Activated T-cell treated with anti-CD3 and anti-CD28 coated beads, Interleukin-2, amount 50 U/mL, for 24 hours (primary cell): ENCODE data around the gene GRM3.

ENCODE experiments used
- DNase-seq: peaks from one replicate; pipeline ENCODE4 v3.0.0-alpha.2; 2020
- H3K27ac Mint-ChIP-seq: 2 replicates; pipeline ENCODE4 v1.8.0; 2020; ENCODE audit warnings: mild to moderate bottlenecking, mixed read lengths
- H3K27me3 Mint-ChIP-seq: 2 replicates; pipeline ENCODE4 v1.8.0; 2020; ENCODE audit warnings: mixed read lengths
- H3K36me3 Mint-ChIP-seq: 2 replicates; pipeline ENCODE4 v1.8.0; 2020; ENCODE audit warnings: low read depth, mixed read lengths
- H3K4me1 Mint-ChIP-seq: 2 replicates; pipeline ENCODE4 v1.8.0; 2020; ENCODE audit warnings: low read depth, mixed read lengths
- H3K4me3 Mint-ChIP-seq: 2 replicates; pipeline ENCODE4 v1.8.0; 2020; ENCODE audit warnings: mild to moderate bottlenecking, moderate library complexity, mixed read lengths
- H3K9me3 Mint-ChIP-seq: 2 replicates; pipeline ENCODE4 v1.8.0; 2020; ENCODE audit warnings: mixed read lengths

GRM3 gene

GRCh38 chr7:86788948-86789347 lies 145.2 kb downstream of the GRM3 start:
- no peaks in the 10 kb centered on the region for H3K4me1 Mint-ChIP-seq
- H3K36me3 Mint-ChIP-seq = no peaks in the 10 kb centered on the region
- H3K27me3 Mint-ChIP-seq = no peaks in the 10 kb centered on the region
- no peak overlapping the region for H3K27ac Mint-ChIP-seq
- no peaks in the 10 kb centered on the region for H3K9me3 Mint-ChIP-seq
- no peak for DNase-seq
- no peak overlapping the region for H3K4me3 Mint-ChIP-seq

DNA sequence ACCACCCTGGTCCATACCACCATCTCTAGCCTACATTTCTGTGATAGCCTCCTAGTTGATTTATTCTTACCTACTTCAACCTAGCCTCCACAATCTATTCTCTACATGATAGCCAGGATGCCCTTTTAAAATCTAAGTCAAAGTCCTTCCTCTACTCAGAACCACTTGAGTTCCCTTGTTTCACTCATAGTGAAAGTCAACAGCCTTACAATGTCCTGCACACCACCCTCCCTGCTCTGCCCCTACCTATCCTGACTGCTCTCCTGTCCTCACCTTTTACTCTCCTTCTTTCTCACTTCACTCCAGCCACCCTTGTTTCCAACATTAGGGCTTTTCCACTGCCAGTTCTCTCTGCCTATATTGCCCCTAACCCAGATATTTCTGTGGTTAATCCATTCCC lies 146.7 kb downstream of the GRM3 start:
- no peak overlapping the region for H3K4me3 Mint-ChIP-seq
- no peaks in the 10 kb centered on the region for H3K9me3 Mint-ChIP-seq
- H3K36me3 Mint-ChIP-seq = no peaks in the 10 kb centered on the region
- H3K27me3 Mint-ChIP-seq = no peaks in the 10 kb centered on the region
- no peak overlapping the region for H3K27ac Mint-ChIP-seq
- no peak for DNase-seq
- no peaks in the 10 kb centered on the region for H3K4me1 Mint-ChIP-seq

GRCh38 chr7:86792260-86792659 lies 148.6 kb downstream of the GRM3 start:
- no peaks in the 10 kb centered on the region for H3K36me3 Mint-ChIP-seq
- no peak overlapping the region for H3K27ac Mint-ChIP-seq
- DNase-seq = no peak
- no peak overlapping the region for H3K4me3 Mint-ChIP-seq
- H3K9me3 Mint-ChIP-seq = peaks cover 5% of the 10 kb centered on the region
- no peaks in the 10 kb centered on the region for H3K27me3 Mint-ChIP-seq
- no peaks in the 10 kb centered on the region for H3K4me1 Mint-ChIP-seq

DNA sequence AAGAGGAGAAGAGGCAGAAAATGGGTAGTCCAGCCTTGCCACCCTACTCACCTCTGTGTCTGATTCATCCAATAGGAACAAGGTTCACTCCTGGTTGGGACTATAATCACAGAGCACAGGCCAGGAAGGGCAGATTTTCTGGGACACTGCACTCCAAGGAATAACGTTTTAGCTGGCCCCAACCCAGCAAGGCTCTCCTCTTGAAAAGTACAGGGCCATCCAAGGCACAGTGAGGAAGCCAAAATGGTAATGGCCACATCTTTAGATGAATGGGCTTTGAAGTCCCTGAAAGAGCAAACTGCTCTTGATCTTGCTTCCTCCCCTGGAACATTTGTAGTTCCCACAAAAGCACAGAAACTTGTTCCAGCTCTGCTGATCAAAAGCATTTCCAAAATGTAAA lies 149.4 kb downstream of the GRM3 start:
- Mint-ChIP-seq H3K27ac (no peak overlapping the region), H3K4me1 (no peaks in the 10 kb centered on the region), H3K36me3 (no peaks in the 10 kb centered on the region), H3K9me3 (peaks cover 8% of the 10 kb centered on the region), H3K27me3 (no peaks in the 10 kb centered on the region), H3K4me3 (no peak overlapping the region)
- DNase-seq = no peak

- Mint-ChIP-seq H3K27ac (no peak overlapping the region), H3K4me1 (no peaks in the 10 kb centered on the region), H3K36me3 (no peaks in the 10 kb centered on the region), H3K9me3 (peaks cover 5% of the 10 kb centered on the region), H3K4me3 (no peak overlapping the region), H3K27me3 (peaks cover 9% of the 10 kb centered on the region)
- DNase-seq = no peak
Measured at GRCh38 chr7:86814661-86815379, 171.1 kb downstream of the GRM3 start.

DNA sequence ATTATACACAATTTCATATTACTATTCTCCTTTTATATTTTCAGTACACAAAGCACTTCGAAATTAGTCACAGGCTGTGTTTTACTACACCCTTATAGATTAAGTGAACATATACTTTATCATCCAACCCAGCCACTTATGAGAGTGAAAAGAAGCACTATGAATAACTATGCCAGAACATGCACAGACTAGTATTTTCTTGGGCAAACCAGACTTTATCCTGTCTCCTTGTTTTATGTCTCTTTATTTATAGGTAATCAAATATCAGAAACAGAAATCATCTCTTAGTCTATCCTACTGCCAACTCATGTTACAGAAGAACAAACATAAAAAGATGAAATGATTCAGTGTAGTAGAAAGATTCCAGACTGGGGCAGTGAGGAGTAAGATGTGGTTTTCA lies 171.8 kb downstream of the GRM3 start:
- no peaks in the 10 kb centered on the region for H3K4me1 Mint-ChIP-seq
- H3K4me3 Mint-ChIP-seq = no peak overlapping the region
- no peak for DNase-seq
- H3K9me3 Mint-ChIP-seq = peaks cover 5% of the 10 kb centered on the region
- peaks cover 9% of the 10 kb centered on the region for H3K27me3 Mint-ChIP-seq
- no peak overlapping the region for H3K27ac Mint-ChIP-seq
- no peaks in the 10 kb centered on the region for H3K36me3 Mint-ChIP-seq

- H3K4me1 Mint-ChIP-seq = no peaks in the 10 kb centered on the region
- no peak overlapping the region for H3K4me3 Mint-ChIP-seq
- peaks cover 13% of the 10 kb centered on the region for H3K27me3 Mint-ChIP-seq
- DNase-seq = no peak
- H3K9me3 Mint-ChIP-seq = peaks cover 5% of the 10 kb centered on the region
- H3K27ac Mint-ChIP-seq = no peak overlapping the region
- no peaks in the 10 kb centered on the region for H3K36me3 Mint-ChIP-seq
Measured at GRCh38 chr7:86818903-86819302, 175.2 kb downstream of the GRM3 start.

- Mint-ChIP-seq H3K4me1 (no peaks in the 10 kb centered on the region), H3K9me3 (no peaks in the 10 kb centered on the region), H3K27ac (no peak overlapping the region), H3K4me3 (no peak overlapping the region), H3K36me3 (no peaks in the 10 kb centered on the region), H3K27me3 (peaks cover 3% of the 10 kb centered on the region)
- no peak for DNase-seq
Measured at GRCh38 chr7:86823769-86824168, 180.1 kb downstream of the GRM3 start.

- DNase-seq = no peak
- Mint-ChIP-seq H3K27me3 (peaks cover 3% of the 10 kb centered on the region), H3K9me3 (no peaks in the 10 kb centered on the region), H3K4me3 (no peak overlapping the region), H3K36me3 (no peaks in the 10 kb centered on the region), H3K4me1 (no peaks in the 10 kb centered on the region), H3K27ac (no peak overlapping the region)
Measured at GRCh38 chr7:86825264-86825663, 181.6 kb downstream of the GRM3 start.

DNA sequence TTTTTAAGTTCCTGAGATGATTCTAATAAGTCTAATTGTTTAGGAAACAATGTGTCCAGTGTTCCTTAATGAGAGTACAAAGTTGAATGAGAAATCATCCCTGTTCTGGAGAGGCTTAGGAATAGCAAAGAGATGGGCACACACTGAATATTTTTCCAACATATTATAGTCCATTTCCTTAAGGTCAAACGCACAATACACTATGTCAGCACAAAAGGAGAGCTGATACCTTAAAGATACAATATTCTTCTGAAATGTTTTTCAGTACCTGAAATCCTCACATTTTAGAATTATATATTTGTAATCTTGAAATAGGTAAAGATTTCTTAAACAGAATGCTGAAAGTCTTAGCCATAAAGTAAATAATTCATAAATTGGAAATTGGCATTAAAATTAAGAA lies 183.2 kb downstream of the GRM3 start:
- Mint-ChIP-seq H3K36me3 (no peaks in the 10 kb centered on the region), H3K27ac (no peak overlapping the region), H3K9me3 (no peaks in the 10 kb centered on the region), H3K27me3 (peaks cover 3% of the 10 kb centered on the region), H3K4me1 (no peaks in the 10 kb centered on the region), H3K4me3 (no peak overlapping the region)
- no peak for DNase-seq

DNA sequence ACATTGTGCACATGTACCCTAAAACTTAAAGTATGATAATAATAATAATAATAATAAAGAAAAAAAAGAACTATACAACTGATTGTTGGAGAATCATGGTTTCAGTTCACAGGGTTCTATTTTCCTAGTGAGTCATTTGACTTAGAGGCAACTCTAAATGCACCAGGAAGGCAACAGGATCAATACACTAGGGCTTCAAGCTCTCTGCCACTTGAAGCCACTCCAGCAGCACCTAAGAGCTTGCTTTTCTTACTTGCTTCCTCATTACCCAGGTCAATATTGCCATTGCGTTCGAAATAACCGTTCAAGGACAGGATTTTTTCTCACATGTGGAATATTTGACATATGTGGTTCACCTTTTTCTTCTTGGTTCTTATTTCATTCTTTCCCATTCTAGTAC lies 189.7 kb downstream of the GRM3 start:
- H3K9me3 Mint-ChIP-seq = no peaks in the 10 kb centered on the region
- H3K27ac Mint-ChIP-seq = no peak overlapping the region
- H3K27me3 Mint-ChIP-seq = no peaks in the 10 kb centered on the region
- no peak overlapping the region for H3K4me3 Mint-ChIP-seq
- no peaks in the 10 kb centered on the region for H3K36me3 Mint-ChIP-seq
- no peaks in the 10 kb centered on the region for H3K4me1 Mint-ChIP-seq
- no peak for DNase-seq

GRCh38 chr7:86837235-86837634 lies 193.5 kb downstream of the GRM3 start:
- no peak overlapping the region for H3K27ac Mint-ChIP-seq
- no peaks in the 10 kb centered on the region for H3K4me1 Mint-ChIP-seq
- no peaks in the 10 kb centered on the region for H3K27me3 Mint-ChIP-seq
- no peaks in the 10 kb centered on the region for H3K9me3 Mint-ChIP-seq
- no peak for DNase-seq
- no peaks in the 10 kb centered on the region for H3K36me3 Mint-ChIP-seq
- H3K4me3 Mint-ChIP-seq = no peak overlapping the region

DNA sequence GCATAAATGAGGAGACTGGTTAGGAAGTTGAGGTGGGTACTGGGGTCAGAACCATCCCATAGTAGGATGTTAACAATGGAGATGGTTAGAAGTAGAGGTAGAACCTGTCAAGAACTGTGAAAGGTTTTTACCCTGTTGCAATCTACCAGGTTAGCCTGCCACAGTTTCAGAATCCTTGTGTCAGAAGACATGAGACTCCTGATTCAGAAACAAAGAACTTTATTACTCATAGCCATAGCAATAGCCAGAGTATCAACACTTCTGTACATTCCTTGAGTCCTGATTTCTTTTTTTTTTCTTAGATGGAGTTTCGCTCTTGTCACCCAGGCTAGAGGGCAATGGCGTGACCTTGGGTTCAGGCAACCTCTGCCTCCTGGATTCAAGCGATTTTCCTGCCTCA lies 200.9 kb downstream of the GRM3 start:
- DNase-seq = no peak
- Mint-ChIP-seq H3K27me3 (peaks cover 3% of the 10 kb centered on the region), H3K36me3 (no peaks in the 10 kb centered on the region), H3K4me3 (no peak overlapping the region), H3K9me3 (no peaks in the 10 kb centered on the region), H3K4me1 (peaks cover 2% of the 10 kb centered on the region), H3K27ac (no peak overlapping the region)

DNA sequence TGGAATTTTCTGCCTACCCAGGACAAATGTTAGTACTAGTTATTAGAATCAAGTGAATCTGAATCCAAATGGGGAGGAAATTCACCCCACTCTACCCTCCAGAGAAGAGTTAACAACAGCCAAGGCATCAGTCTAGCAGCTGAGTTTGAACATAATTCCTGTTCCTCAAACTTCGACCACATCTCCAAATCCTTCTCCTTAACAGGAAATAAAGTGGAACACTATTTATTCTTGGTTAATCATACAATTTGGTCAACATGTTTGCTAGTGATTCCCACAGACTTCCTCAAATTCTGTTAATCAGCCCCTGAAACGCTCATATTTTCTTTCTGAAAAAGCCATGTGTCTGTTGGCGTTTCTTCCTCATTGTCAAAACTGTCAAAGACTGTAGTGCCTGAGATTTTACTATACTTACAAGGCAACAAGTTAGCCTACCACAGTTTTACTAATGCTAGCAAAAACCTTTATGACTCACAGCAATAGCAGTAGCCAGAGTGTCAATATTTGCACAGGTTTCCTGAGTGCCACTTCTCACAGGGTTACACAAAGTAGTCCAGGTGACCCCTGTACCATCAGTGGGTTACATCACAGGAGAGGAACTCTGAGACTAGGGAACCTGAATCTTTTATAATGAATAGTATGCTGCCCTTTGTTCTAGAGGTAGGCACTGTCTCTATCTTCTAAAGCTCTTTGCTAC lies 202.9 kb downstream of the GRM3 start:
- Mint-ChIP-seq H3K4me1 (peaks cover 2% of the 10 kb centered on the region), H3K4me3 (no peak overlapping the region)
- no peak for DNase-seq

GRCh38 chr7:86848226-86848625 lies 204.5 kb downstream of the GRM3 start:
- Mint-ChIP-seq H3K36me3 (no peaks in the 10 kb centered on the region), H3K27me3 (peaks cover 3% of the 10 kb centered on the region), H3K4me1 (peaks cover 2% of the 10 kb centered on the region), H3K27ac (no peak overlapping the region), H3K4me3 (no peak overlapping the region), H3K9me3 (no peaks in the 10 kb centered on the region)
- DNase-seq = no peak

More for the DNA sequence above, 202.9 kb downstream of the GRM3 start:
- H3K27ac Mint-ChIP-seq = no peak overlapping the region
- H3K27me3 Mint-ChIP-seq = peaks cover 3% of the 10 kb centered on the region
- no peaks in the 10 kb centered on the region for H3K36me3 Mint-ChIP-seq
- no peaks in the 10 kb centered on the region for H3K9me3 Mint-ChIP-seq
